ENCODE results near the gene SLC24A3.

SLC24A3 gene

DNA sequence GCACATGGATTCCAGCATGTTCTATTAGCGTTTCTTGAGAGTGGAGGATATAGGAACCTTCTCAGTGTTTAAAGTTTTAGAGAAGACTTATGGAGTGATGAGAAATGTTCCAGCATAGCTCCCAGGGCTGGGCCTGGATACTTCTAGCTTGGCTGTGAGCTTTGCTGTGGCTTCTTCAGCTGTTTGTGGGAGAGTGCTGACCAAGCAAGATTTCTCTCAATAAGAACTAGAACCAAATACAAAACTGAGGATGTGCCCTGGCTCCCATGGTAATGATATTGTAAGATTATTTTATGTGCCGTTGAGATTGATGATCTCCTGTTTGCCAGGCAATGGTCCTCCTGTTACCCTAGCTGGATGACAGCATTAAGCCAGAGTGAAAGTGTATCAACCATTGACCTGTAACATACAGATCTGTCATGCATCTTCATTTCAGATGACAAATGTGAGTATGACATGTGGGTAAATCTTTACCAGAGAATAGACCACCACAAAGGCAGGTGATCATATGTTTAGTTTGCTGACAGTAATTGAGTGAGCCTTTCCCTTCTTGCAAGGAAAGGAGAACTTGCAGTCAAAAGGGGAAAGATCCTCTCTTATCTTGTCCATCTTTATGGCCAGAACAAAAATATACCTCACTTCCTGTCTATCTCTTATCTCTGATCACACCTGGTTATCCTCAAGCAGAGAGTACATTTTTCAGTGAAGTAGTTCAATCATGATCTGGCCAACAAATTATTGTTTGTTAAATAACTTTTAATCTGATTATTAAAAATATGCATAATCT lies 180.1 kb downstream of the SLC24A3 start:
- H3K4me3 ChIP-seq (ENCODE audit: insufficient read depth, low read depth, low read length, poor library complexity, severe bottlenecking): no peak overlapping the region
- H3K9me3 ChIP-seq (ENCODE audit: control insufficient read depth, low read length): no peaks in the 10 kb centered on the region
- H3K36me3 ChIP-seq (ENCODE audit: control insufficient read depth, insufficient read depth, low read length): no peaks in the 10 kb centered on the region
- no peak overlapping the region for H3K27ac ChIP-seq (ENCODE audit: insufficient read depth, low read length, poor library complexity, severe bottlenecking)
- no peaks in the 10 kb centered on the region for H3K4me1 ChIP-seq (ENCODE audit: control insufficient read depth, insufficient read depth, low read length, poor library complexity, severe bottlenecking)
- no peaks in the 10 kb centered on the region for H3K27me3 ChIP-seq (replicated peaks; ENCODE audit: control insufficient read depth, insufficient read depth, low read length, poor library complexity, severe bottlenecking)
- no peak for DNase-seq

- Histone ChIP-seq H3K4me1 (ENCODE audit: control insufficient read depth, insufficient read depth, low read length, poor library complexity, severe bottlenecking) (no peaks in the 10 kb centered on the region), H3K27me3 (replicated peaks; ENCODE audit: control insufficient read depth, insufficient read depth, low read length, poor library complexity, severe bottlenecking) (no peaks in the 10 kb centered on the region), H3K9me3 (ENCODE audit: control insufficient read depth, low read length) (no peaks in the 10 kb centered on the region), H3K36me3 (ENCODE audit: control insufficient read depth, insufficient read depth, low read length) (no peaks in the 10 kb centered on the region), H3K27ac (ENCODE audit: insufficient read depth, low read length, poor library complexity, severe bottlenecking) (no peak overlapping the region), H3K4me3 (ENCODE audit: insufficient read depth, low read depth, low read length, poor library complexity, severe bottlenecking) (no peak overlapping the region)
- DNase-seq: no peak
These were observed 184.1 kb downstream of the SLC24A3 start for GRCh38 chr20:19396460-19397081.

GRCh38 chr20:19397226-19397625 lies 184.8 kb downstream of the SLC24A3 start:
- Histone ChIP-seq H3K4me1 (ENCODE audit: control insufficient read depth, insufficient read depth, low read length, poor library complexity, severe bottlenecking) (no peaks in the 10 kb centered on the region), H3K27me3 (replicated peaks; ENCODE audit: control insufficient read depth, insufficient read depth, low read length, poor library complexity, severe bottlenecking) (no peaks in the 10 kb centered on the region), H3K4me3 (ENCODE audit: insufficient read depth, low read depth, low read length, poor library complexity, severe bottlenecking) (no peak overlapping the region), H3K9me3 (ENCODE audit: control insufficient read depth, low read length) (no peaks in the 10 kb centered on the region), H3K36me3 (ENCODE audit: control insufficient read depth, insufficient read depth, low read length) (no peaks in the 10 kb centered on the region), H3K27ac (ENCODE audit: insufficient read depth, low read length, poor library complexity, severe bottlenecking) (no peak overlapping the region)
- DNase-seq: no peak

DNA sequence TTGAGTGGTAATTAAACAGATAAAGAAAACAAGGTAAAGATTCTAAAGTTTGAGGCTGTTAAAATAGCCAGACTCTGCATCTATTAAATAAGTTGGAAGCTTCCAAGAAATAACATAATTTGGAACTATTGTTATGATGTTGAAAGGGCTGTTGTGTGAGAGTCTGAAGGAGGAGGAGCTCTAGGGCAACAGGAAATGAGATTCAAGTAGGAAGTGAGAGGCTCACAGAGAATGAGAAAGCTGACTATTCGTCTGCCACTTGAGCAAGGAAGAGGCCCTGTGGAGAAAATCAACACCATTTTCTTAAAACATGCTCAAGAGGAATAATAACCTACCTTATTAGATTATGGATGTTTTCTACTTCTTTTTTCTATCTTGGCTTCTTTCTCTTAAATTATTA lies 185.2 kb downstream of the SLC24A3 start:
- H3K9me3 ChIP-seq (ENCODE audit: control insufficient read depth, low read length): no peaks in the 10 kb centered on the region
- H3K4me1 ChIP-seq (ENCODE audit: control insufficient read depth, insufficient read depth, low read length, poor library complexity, severe bottlenecking): no peaks in the 10 kb centered on the region
- H3K4me3 ChIP-seq (ENCODE audit: insufficient read depth, low read depth, low read length, poor library complexity, severe bottlenecking): no peak overlapping the region
- H3K27me3 ChIP-seq (replicated peaks; ENCODE audit: control insufficient read depth, insufficient read depth, low read length, poor library complexity, severe bottlenecking): no peaks in the 10 kb centered on the region
- no peaks in the 10 kb centered on the region for H3K36me3 ChIP-seq (ENCODE audit: control insufficient read depth, insufficient read depth, low read length)
- DNase-seq: no peak
- H3K27ac ChIP-seq (ENCODE audit: insufficient read depth, low read length, poor library complexity, severe bottlenecking): no peak overlapping the region

- no peak overlapping the region for H3K4me3 ChIP-seq (ENCODE audit: insufficient read depth, low read depth, low read length, poor library complexity, severe bottlenecking)
- no peak overlapping the region for H3K27ac ChIP-seq (ENCODE audit: insufficient read depth, low read length, poor library complexity, severe bottlenecking)
- H3K36me3 ChIP-seq (ENCODE audit: control insufficient read depth, insufficient read depth, low read length): no peaks in the 10 kb centered on the region
- H3K9me3 ChIP-seq (ENCODE audit: control insufficient read depth, low read length): no peaks in the 10 kb centered on the region
- H3K4me1 ChIP-seq (ENCODE audit: control insufficient read depth, insufficient read depth, low read length, poor library complexity, severe bottlenecking): no peaks in the 10 kb centered on the region
- no peak for DNase-seq
- H3K27me3 ChIP-seq (replicated peaks; ENCODE audit: control insufficient read depth, insufficient read depth, low read length, poor library complexity, severe bottlenecking): no peaks in the 10 kb centered on the region
These were observed 188.7 kb downstream of the SLC24A3 start for GRCh38 chr20:19401096-19401495.

DNA sequence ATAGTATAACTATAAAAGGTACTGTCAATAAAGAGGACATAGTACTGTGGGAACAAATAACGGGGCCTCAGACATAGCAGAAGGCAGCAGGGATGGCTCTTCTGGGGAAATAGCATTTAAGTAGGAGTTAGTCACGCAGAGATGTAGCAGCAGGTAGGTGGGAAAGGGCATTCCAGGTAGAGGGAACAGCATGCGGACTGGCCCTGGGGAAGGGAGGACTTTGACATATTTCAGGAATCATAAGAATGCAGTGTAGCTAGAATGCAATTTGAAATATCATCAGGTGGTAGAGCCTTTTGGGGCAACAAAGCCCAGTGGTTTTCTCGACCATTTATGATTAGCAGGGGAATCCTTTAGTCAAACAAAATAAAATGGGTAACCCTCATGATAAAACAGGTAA lies 191.1 kb downstream of the SLC24A3 start:
- Histone ChIP-seq H3K9me3 (ENCODE audit: control insufficient read depth, low read length) (no peaks in the 10 kb centered on the region), H3K4me1 (ENCODE audit: control insufficient read depth, insufficient read depth, low read length, poor library complexity, severe bottlenecking) (no peaks in the 10 kb centered on the region), H3K4me3 (ENCODE audit: insufficient read depth, low read depth, low read length, poor library complexity, severe bottlenecking) (no peak overlapping the region), H3K27me3 (replicated peaks; ENCODE audit: control insufficient read depth, insufficient read depth, low read length, poor library complexity, severe bottlenecking) (no peaks in the 10 kb centered on the region), H3K36me3 (ENCODE audit: control insufficient read depth, insufficient read depth, low read length) (no peaks in the 10 kb centered on the region), H3K27ac (ENCODE audit: insufficient read depth, low read length, poor library complexity, severe bottlenecking) (no peak overlapping the region)
- DNase-seq: no peak

- H3K36me3 ChIP-seq (ENCODE audit: control insufficient read depth, insufficient read depth, low read length): no peaks in the 10 kb centered on the region
- no peaks in the 10 kb centered on the region for H3K9me3 ChIP-seq (ENCODE audit: control insufficient read depth, low read length)
- no peaks in the 10 kb centered on the region for H3K4me1 ChIP-seq (ENCODE audit: control insufficient read depth, insufficient read depth, low read length, poor library complexity, severe bottlenecking)
- H3K27ac ChIP-seq (ENCODE audit: insufficient read depth, low read length, poor library complexity, severe bottlenecking): no peak overlapping the region
- H3K27me3 ChIP-seq (replicated peaks; ENCODE audit: control insufficient read depth, insufficient read depth, low read length, poor library complexity, severe bottlenecking): no peaks in the 10 kb centered on the region
- DNase-seq: no peak
- H3K4me3 ChIP-seq (ENCODE audit: insufficient read depth, low read depth, low read length, poor library complexity, severe bottlenecking): no peak overlapping the region
These were observed 192.4 kb downstream of the SLC24A3 start for GRCh38 chr20:19404826-19405225.

GRCh38 chr20:19405958-19406357 lies 193.5 kb downstream of the SLC24A3 start:
- Histone ChIP-seq H3K4me1 (ENCODE audit: control insufficient read depth, insufficient read depth, low read length, poor library complexity, severe bottlenecking) (no peaks in the 10 kb centered on the region), H3K27me3 (replicated peaks; ENCODE audit: control insufficient read depth, insufficient read depth, low read length, poor library complexity, severe bottlenecking) (no peaks in the 10 kb centered on the region), H3K4me3 (ENCODE audit: insufficient read depth, low read depth, low read length, poor library complexity, severe bottlenecking) (no peak overlapping the region), H3K36me3 (ENCODE audit: control insufficient read depth, insufficient read depth, low read length) (no peaks in the 10 kb centered on the region), H3K9me3 (ENCODE audit: control insufficient read depth, low read length) (no peaks in the 10 kb centered on the region), H3K27ac (ENCODE audit: insufficient read depth, low read length, poor library complexity, severe bottlenecking) (no peak overlapping the region)
- DNase-seq: no peak

DNA sequence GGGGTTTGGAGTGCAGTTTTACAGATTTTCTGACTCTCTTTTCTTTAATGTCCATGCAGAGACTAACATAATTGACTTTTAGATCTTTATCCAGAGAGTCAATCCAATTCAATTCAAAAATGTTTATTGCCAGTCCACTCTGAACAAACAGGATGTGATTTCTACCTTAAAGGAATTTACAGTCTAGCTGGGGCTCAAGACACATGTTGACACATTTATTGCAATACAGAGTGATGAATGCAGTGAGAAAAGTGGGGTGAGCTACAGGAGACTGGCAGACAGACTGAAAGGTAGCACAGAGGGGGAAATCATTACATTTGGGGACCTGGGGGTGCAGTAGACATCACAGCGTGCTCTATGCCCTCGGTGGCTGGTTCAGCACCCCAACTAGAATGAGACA lies 193.9 kb downstream of the SLC24A3 start:
- no peak overlapping the region for H3K27ac ChIP-seq (ENCODE audit: insufficient read depth, low read length, poor library complexity, severe bottlenecking)
- no peaks in the 10 kb centered on the region for H3K4me1 ChIP-seq (ENCODE audit: control insufficient read depth, insufficient read depth, low read length, poor library complexity, severe bottlenecking)
- no peaks in the 10 kb centered on the region for H3K9me3 ChIP-seq (ENCODE audit: control insufficient read depth, low read length)
- no peaks in the 10 kb centered on the region for H3K27me3 ChIP-seq (replicated peaks; ENCODE audit: control insufficient read depth, insufficient read depth, low read length, poor library complexity, severe bottlenecking)
- no peak for DNase-seq
- H3K36me3 ChIP-seq (ENCODE audit: control insufficient read depth, insufficient read depth, low read length): no peaks in the 10 kb centered on the region
- no peak overlapping the region for H3K4me3 ChIP-seq (ENCODE audit: insufficient read depth, low read depth, low read length, poor library complexity, severe bottlenecking)

DNA sequence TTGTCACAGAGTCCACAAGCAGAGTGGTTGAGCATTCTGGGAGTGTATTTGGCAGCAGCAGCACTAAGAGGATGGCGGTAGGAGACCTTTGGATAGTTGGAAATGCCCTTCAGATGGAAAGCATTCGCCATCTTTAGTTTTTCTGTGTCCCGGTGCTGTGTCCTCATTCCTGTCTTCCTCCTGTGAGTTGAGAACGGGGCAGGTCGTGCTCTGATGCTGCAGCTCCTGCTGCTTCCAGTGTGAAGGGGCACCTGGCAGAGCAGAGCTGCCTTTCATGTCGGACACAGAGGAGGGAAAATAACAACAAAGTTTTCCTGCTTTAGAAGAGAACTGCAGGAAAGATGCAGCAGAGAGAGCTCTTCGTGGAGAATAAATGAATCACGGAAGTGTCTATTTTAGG lies 194.8 kb downstream of the SLC24A3 start:
- no peak overlapping the region for H3K4me3 ChIP-seq (ENCODE audit: insufficient read depth, low read depth, low read length, poor library complexity, severe bottlenecking)

More for the DNA sequence above, 194.8 kb downstream of the SLC24A3 start:
- H3K9me3 ChIP-seq (ENCODE audit: control insufficient read depth, low read length): no peaks in the 10 kb centered on the region
- no peaks in the 10 kb centered on the region for H3K4me1 ChIP-seq (ENCODE audit: control insufficient read depth, insufficient read depth, low read length, poor library complexity, severe bottlenecking)
- no peaks in the 10 kb centered on the region for H3K27me3 ChIP-seq (replicated peaks; ENCODE audit: control insufficient read depth, insufficient read depth, low read length, poor library complexity, severe bottlenecking)
- H3K36me3 ChIP-seq (ENCODE audit: control insufficient read depth, insufficient read depth, low read length): no peaks in the 10 kb centered on the region
- no peak for DNase-seq
- H3K27ac ChIP-seq (ENCODE audit: insufficient read depth, low read length, poor library complexity, severe bottlenecking): no peak overlapping the region
